ENCODE data around the gene WNT6.
"Not testable (repeated sequence)": the region's sequence is repeated elsewhere in the genome, so short reads cannot be mapped to it uniquely, and the experiment has no call there.

Gene WNT6

DNA sequence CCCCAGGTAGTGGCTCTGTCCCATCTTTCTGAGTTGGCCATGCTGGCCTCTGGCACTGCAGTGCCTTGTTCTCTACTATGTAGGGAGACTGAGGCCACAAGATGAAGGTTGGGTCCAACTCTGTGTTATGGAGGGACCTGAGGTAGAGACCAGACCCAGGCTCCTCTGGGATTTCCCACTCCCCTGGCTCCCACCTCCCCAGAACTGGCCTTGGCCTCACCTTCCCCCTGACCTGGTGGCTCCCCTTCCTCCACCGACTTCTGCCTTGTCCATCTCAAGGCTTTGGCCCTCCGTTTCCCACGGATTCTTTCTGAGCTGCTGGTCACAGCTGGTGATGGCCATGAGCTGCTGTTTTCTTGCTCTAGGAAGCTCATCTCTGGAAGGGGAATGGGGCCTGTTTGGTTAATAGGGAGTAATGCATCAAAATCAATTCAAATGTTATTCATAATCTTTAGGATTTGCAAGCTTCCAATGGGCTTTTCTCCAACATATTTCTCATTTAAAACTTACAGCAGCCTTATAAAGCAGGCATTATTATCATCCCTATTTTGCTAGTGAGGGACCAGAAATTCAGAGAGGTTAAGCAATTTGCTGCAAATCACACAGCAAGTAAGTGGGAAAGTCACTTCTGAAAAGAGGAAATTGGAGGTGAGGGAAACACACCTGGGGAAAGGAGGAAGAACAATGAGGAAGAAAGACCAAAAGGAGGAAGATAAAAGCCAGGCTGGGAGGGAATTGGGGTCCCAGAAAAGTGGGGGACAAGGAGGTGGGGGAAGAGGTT, 28.9 kb upstream of the WNT6 start:
- DNase-seq (ENCODE audit: low read depth in 2 of 2, low spot score in 1 of 2): no peak

GRCh38 chr2:218831378-218831990, 28.1 kb upstream of the WNT6 start, which contains the start of gene PRKAG3:
Gene PRKAG3 (minus strand): TSS chr2:218831803.
- DNase-seq (ENCODE audit: low read depth in 2 of 2, low spot score in 1 of 2): no peak

DNA sequence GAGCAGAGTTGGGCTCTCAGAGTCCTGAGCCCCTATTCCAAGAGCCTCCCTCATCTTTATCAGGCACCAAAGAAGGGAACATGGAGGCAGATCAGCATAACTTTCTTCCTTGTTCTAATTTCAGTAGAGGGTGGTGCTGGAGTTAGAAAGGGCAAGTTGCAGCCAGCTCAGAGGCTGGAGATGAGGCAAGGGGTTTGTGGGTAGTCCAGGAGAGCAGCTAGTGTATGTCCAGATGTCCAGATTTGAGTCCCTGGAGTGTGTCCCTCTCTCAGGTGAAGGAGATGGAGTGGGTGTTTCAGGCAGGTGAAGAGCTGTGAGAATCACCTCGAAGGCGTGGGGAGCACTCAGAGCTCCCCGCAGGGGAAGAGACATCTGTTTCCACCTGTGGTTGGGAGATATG, 27.5 kb upstream of the WNT6 start:
- no peak for DNase-seq (ENCODE audit: low read depth in 2 of 2, low spot score in 1 of 2)

DNA sequence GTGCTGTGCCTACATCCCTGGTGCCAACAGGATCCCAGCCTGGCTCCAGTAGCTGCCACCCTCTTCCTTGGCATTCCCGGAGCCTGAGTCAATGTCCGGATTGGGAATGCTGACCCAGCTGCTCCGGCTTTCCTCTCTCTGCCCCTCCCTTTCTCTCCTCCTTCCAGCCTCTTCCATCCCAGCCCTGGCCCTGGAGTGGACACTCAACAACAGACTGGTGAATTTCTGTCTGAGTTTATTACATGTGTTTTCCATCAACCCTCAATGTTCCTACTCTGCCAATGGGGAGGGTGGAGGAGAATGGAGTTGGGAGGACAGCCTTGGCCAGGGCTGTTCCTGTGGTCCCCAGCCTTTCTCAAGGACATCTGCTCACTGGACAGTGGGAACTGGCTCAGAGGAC, 27.1 kb upstream of the WNT6 start:
- DNase-seq (ENCODE audit: low read depth in 2 of 2, low spot score in 1 of 2): no peak

- no peak for DNase-seq (ENCODE audit: low read depth in 2 of 2, low spot score in 1 of 2)
These were observed 26.5 kb upstream of the WNT6 start for GRCh38 chr2:218833023-218833609.

GRCh38 chr2:218834685-218835084, 24.9 kb upstream of the WNT6 start:
- no peak for DNase-seq (ENCODE audit: low read depth in 2 of 2, low spot score in 1 of 2)

DNA sequence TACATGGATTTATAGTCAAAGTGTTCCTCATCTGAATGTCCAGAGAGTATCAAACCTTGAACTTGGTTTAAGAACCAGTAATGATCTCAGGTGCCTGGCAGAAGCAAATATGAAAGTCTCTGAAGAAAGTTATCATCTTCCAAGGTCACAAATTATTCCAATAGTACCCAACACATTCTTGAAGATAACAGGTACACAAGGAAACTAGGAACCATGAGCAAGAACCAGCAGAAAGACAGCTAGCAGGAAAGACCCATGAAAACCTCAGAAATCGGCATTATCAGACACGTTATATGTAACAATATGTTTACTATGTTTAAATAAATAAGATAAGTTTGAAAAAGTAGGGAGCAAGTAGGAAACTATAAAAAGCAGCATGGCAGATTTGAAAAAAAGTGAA, 22.1 kb upstream of the WNT6 start:
- DNase-seq (ENCODE audit: low read depth in 2 of 2, low spot score in 1 of 2): no peak

GRCh38 chr2:218839430-218839829, 20.2 kb upstream of the WNT6 start:
- DNase-seq (ENCODE audit: low read depth in 2 of 2, low spot score in 1 of 2): no peak

GRCh38 chr2:218839888-218840287, 19.7 kb upstream of the WNT6 start:
- DNase-seq (ENCODE audit: low read depth in 2 of 2, low spot score in 1 of 2): no peak

DNA sequence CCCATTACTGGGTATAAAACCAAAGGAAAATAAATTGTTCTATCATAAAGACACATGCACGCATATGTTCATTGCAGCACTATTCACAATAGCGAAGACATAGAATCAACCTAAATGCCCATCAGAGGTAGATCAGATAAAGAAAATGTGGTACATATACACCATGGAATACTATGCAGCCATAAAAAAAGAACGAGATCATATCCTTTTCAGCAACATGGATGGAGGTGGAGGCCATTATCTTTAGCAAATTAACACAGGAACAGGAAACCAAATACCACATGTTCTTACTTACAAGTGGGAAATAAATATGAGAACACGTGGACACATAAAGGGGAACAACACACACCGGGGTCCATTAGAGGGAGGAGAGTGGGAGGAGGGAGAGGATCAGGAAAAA, 15.3 kb upstream of the WNT6 start:
- not testable (repeated sequence) for DNase-seq (ENCODE audit: low read depth in 2 of 2, low spot score in 1 of 2)

DNA sequence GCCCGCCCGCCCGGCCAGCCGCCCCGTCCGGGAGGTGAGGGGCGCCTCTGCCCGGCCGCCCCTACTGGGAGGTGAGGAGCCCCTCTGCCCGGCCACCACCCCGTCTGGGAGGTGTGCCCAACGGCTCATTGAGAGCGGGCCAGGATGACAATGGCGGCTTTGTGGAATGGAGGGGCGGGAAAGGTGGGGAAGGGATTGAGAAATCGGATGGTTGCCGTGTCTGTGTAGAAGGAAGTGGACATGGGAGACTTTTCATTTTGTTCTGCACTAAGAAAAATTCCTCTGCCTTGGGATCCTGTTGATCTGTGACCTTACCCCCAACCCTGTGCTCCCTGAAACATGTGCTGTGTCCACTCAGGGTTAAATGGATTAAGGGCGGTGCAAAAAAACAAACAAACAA, 12.6 kb upstream of the WNT6 start:
- DNase-seq (ENCODE audit: low read depth in 2 of 2, low spot score in 1 of 2): not testable (repeated sequence)

- DNase-seq (ENCODE audit: low read depth in 2 of 2, low spot score in 1 of 2): no peak
These were observed 9.9 kb upstream of the WNT6 start for GRCh38 chr2:218849721-218850120.

- DNase-seq (ENCODE audit: low read depth in 2 of 2, low spot score in 1 of 2): no peak
These were observed 8.8 kb upstream of the WNT6 start for GRCh38 chr2:218850796-218851195.

DNA sequence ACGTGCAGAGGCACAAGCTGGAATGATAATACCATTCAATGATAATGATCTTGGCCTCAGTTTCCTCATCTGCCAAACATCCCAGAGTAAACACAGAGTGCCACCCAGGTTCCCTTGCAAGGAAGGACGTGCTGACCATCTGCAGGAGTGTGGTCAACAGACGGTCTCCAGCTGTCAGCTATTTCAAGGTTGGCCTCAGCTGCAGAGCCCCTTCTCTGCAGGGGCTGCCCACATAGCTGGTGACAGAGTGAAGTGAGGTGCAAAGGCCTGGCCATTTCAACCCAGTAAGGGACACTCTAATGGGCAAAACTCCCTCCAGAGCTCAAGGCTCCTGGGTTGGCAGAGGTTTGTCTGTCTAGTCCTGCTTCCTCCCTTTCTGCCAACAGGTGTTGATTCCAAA, 8.3 kb upstream of the WNT6 start:
- DNase-seq (ENCODE audit: low read depth in 2 of 2, low spot score in 1 of 2): no peak

DNA sequence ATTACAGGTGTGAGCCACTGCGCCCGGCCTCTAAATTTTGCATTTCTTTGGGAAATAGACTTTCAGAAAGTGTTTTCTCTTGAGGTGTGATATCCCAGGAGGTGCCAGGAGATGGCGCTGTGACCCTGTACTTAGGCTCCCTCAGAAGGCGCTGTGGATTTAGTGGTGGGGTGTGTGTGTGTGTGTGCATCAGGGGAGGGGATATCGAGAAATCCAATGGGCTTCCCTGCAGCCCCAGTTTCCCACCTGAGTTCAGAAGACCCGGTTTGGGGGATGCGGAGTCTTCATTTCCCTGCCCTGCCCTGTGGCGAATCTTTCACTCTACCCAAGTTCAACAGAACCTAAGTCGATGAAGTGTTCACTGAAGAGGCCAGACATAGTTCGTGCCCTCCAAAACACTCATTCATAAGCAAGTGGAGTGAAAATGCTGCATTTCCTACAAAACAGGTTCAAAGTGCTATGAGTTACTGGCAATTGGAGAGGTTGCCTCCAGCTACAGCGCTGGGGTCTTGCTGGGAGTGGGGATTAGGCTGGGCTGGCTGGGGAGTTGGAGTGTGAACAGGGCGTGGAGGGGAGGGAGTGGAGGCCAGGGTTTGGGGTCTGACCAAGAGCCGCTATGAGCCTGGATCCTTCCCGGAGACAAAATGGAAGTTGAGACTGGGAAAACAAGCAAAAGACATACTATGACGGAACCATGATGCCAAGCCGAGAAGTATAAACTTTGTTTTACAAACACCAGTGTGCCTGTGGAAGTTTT, 6.5 kb upstream of the WNT6 start:
- DNase-seq (ENCODE audit: low read depth in 2 of 2, low spot score in 1 of 2): peak; percentile 29 to 41

DNA sequence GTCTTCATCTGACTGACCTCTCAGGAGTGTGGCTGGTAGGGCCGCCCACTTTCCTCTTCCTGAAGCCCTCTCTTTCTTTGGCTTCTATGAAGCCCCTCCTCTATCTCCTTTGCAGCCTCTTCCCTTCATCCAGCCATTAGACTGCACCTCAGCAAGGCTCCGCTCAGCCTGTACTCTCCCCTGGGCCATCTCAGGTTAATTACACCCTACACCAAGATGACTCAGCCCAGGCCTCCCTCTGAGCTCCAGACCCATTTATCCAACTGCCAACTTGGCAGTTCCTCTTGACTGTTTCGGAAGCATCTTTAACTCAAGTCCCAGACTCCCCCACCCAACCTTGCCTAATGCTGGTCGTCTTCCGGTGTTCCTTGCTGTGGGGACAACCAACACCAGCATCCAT, 5.8 kb upstream of the WNT6 start:
- DNase-seq (ENCODE audit: low read depth in 2 of 2, low spot score in 1 of 2): no peak

- no peak for DNase-seq (ENCODE audit: low read depth in 2 of 2, low spot score in 1 of 2)
These were observed 4.7 kb upstream of the WNT6 start for GRCh38 chr2:218854860-218855259.

- DNase-seq (ENCODE audit: low read depth in 2 of 2, low spot score in 1 of 2): no peak
These were observed 4.1 kb upstream of the WNT6 start for GRCh38 chr2:218855305-218856166.

DNA sequence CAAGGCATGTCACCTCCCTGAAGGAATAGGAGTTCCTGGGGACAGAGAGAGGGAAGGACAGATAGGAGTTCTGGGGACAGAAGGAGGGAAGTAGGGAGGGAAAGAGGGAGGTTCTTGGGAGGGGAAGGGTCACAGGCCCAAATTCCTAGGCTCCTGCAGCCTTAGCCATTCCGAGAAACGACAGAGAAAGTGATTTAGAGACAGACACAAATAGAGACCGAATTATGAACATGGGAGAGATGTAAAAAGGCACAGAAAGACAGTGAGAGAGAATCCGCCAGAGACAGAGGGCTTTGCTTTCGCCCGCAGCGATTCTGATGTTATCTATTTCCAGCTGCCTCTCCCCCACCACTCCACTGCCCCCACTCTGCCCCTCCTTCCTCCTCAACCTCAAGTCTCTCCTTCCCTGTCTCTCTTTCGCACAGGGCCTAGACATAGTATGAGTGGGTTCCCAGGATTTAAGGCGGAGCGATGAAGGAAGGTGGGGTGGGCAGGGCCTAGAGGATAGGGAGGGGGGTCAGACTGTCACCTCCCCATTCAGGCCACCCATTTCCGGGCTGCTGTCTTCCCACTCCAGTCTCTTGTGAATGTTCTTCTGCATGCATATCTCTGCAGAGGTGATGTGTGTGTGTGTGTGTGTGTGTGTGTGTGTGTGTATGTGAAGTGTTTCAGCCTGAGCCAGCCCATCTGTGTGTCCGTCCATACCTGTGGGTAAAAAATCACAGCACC, 3.3 kb upstream of the WNT6 start:
- no peak for DNase-seq (ENCODE audit: low read depth in 2 of 2, low spot score in 1 of 2)

- DNase-seq (ENCODE audit: low read depth in 2 of 2, low spot score in 1 of 2): no peak
These were observed 2.7 kb upstream of the WNT6 start for GRCh38 chr2:218856896-218857243.

All from stimulated activated CD8-positive, alpha-beta memory T cell treated with anti-CD3 and anti-CD28 coated beads, Interleukin-4, amount 100 ng/mL, for 1 hour (primary cell).